ENCODE measurements around the gene PIN4.
A peak's percentile ranks its signal among the peaks of the same experiment; 100 is the strongest.
"Not testable (repeated sequence)": the region's sequence is repeated elsewhere in the genome, so short reads cannot be mapped to it uniquely, and the experiment has no call there.

PIN4 gene

DNA sequence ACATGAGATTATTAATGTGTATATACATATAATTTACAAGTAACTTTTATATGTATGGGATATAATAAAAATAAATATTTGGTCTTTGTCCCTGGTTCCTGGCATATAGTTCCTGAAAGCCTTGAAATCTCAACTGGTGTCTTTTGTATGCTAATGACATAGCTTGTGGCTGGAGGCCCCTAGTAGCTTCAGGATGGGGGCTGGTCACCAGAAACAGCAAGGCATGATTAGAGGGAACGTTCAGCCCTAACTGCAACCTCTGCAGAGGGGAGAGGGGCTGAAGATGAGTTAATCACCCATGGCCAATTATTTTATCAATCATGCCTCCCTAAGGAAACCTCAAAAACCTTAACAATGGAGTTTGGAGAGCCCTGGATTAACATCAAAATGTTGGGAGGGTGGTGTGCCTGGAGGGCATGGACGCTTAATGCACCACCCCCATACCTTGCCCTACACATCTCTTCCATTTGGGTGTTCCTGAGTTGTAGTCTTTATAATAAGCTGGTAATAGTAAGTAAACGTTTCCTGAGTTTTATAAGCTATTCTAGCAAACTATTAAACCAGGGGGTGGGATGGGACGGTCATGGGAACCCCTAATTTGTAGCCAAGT lies 21.3 kb downstream of the PIN4 start:
- DNase-seq, result no peak

GRCh38 chrX:72203421-72203820 lies 21.9 kb downstream of the PIN4 start:
- no peak for DNase-seq

DNA sequence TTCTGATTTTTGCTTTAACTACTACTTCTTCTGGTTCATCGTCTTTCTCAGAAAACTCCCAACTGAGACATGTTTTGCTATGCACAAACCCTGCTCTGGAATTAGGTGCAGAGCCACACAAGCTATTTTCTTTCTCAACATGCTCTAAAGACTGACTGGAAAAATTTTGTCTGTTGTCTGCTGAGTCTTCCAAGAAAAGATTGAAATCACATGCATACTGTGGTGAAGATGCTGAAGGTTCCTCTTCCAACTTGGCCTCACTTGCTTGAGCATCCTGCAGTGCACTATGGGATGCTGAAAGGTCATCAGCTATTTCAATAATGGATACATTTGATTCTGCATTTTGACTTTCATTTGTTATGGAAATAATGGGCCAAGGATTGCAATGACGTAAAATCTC lies 24.1 kb downstream of the PIN4 start:
- no peak for DNase-seq

- DNase-seq, result no peak
These were observed 25.8 kb downstream of the PIN4 start for GRCh38 chrX:72207366-72207765.

- no peak for DNase-seq
These were observed 26.7 kb downstream of the PIN4 start for GRCh38 chrX:72208126-72208800.

- DNase-seq, result no peak
These were observed 35.4 kb downstream of the PIN4 start for GRCh38 chrX:72216973-72217372.

- DNase-seq, result not testable (repeated sequence)
These were observed 38.8 kb downstream of the PIN4 start for GRCh38 chrX:72220375-72220774.

DNA sequence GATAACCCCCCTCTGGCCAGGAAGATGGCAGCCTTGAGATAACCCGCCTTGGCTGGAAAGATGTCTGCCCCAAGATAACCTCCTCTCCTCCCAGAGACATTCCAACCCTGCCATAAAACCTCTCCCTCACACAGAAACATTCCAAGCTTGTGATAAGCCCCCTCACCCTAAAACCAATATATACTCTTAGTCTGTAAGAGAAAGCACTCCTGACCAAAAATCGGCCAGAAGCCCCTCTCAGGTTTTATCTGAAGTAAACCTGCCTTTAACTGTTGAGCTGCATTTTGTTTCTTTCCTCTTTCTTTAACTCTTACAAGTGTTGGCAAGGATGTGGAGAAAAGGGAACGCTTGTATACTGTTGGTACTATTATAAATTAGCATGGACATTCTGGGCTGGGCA lies 48.7 kb downstream of the PIN4 start:
- DNase-seq, result peak; percentile 9

GRCh38 chrX:72236841-72237240 lies 55.3 kb downstream of the PIN4 start:
- no peak for DNase-seq

DNA sequence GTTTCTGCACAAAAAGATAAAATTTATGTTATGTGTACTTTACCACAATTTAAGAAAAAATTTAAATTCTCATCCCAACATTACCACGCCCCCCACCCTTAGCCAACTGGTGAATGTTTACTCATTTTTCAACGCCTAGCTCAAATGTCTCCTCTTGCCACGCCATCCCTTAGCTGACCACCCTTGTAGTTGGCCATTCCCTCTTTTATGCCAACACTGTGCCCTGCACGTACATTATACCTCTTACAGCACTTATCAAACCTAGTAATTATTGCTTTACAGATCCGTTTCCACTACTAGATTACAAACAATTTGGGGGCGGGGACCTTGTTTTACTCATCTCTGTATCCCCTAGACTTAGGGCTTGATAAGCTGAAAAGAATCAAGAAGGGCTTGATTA lies 56.6 kb downstream of the PIN4 start:
- DNase-seq, result no peak

GRCh38 chrX:72238721-72239475 lies 57.3 kb downstream of the PIN4 start, which contains the start of gene ERCC6L:
TSS of gene ERCC6L (minus strand) at chrX:72239027. CDS start at chrX:72238911, 116 bp downstream.
- peak; percentile 96 for DNase-seq

DNA sequence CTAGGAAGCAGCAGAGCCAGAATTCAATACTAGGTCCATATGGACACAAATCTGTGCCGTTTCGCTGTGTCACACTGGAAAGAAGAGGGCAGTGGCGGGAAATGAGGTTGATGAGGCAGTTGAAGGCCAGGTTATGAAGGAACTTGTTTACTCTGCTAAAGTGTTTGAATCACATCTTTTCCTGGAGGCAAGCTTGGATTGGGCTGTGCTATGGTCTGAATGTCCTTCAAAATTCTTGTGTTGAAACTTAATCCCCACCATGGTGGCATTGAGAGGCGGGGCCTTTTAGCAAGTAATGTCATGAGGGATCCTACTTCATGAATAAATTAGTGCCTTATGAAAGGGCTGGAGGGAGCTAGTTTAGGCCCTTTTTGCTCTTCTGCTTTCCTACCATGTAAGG lies 59.4 kb downstream of the PIN4 start:
- peak; percentile 14 for DNase-seq

GRCh38 chrX:72243472-72243871 lies 61.9 kb downstream of the PIN4 start:
- no peak for DNase-seq

- DNase-seq, result peak; percentile 80
These were observed 64.0 kb downstream of the PIN4 start for GRCh38 chrX:72245461-72246089.

DNA sequence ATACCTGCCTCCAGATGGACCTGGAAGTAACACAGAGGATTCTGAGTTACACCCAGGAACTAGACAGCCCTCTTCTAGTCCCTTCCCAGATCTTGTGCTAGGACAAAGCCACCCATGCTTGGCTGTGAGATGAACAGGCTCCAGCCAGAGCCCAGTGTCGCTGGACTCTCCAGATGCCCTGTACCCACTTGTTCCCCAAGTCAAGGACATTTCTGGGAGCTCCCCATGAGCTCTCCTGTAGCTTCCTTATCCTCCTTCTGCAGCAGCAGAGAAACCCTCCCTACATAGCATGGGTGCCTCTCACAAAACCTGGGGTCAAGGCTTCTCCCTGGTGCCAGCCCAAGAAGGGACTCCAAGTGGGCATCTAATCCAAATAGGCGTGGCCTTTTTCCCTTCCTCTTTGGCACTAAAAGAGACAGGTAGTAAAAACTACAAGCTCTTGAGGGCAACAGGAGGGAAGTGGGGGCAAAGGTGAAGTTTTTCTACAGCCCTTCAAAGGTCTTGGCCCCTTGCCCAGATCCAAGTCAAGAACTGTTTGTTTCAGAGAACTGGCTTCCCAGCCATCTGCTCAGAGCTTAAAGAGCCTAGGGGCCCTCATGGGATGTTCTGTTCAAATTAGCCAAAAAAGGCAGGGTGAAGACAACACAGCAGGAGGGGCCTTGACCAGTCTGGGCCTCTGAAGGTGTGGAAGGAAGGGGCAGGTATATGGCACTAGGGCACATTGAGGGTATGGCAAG lies 65.8 kb downstream of the PIN4 start:
- DNase-seq, result peak; percentile 94

All from DMS53 (cell line).